Psoas muscle (tissue), 8 donors: ENCODE results near the gene HELZ2. TPM values are rescaled to one million over a fixed set of nuclear protein-coding genes. Genes with fewer than 3 reads are reported as not detected.

ENCODE experiments used
- ATAC-seq, 4 donors: fragments of 200-7000 bp; cut with Tn5 transposase; one replicate each; pipeline ENCODE4 v1.9.1; 2020; ENCODE audit warnings: moderate library complexity in 3 of 4, mild to moderate bottlenecking in 2 of 4
- DNase-seq, 2 donors: peaks; one replicate each; pipeline ENCODE4 v3.0.0-alpha.2; 2020
- H3K27ac ChIP-seq: fragments of 200-600 bp; one replicate; pipeline ENCODE4 v1.8.0; 2022
- H3K27me3 ChIP-seq, 3 donors: fragments of 200-600 bp in 1 of 3; one replicate each; pipeline versions ENCODE4 v1.6.1 to v1.8.0; 2013 to 2022; ENCODE audit warnings: low read length in 2 of 3, mild to moderate bottlenecking in 2 of 3, moderate library complexity in 1 of 3; ENCODE audit not compliant: insufficient read depth in 3 of 3
- H3K36me3 ChIP-seq, 2 donors: fragments of 200-600 bp in 1 of 2; one replicate each; pipeline versions ENCODE4 v1.6.1 to v1.8.0; 2013 to 2022; ENCODE audit warnings: low read depth in 1 of 2, mild to moderate bottlenecking in 1 of 2, moderate library complexity in 1 of 2; ENCODE audit not compliant: insufficient read depth in 1 of 2
- H3K4me1 ChIP-seq: fragments of 200-600 bp; one replicate; pipeline ENCODE4 v1.8.0; 2022
- H3K4me3 ChIP-seq: fragments of 200-600 bp; one replicate; pipeline ENCODE4 v1.8.0; 2022; ENCODE audit warnings: mild to moderate bottlenecking
- H3K9me3 ChIP-seq: fragments of 200-600 bp; one replicate; pipeline ENCODE4 v1.8.0; 2022
- CTCF ChIP-seq: fragments of 200-600 bp; IDR thresholded peaks from one replicate; pipeline ENCODE4 v1.8.0; 2022; ENCODE audit warnings: antibody characterized with exemption
- WGBS, 3 donors: extraction: QIAGEN DNeasy Blood & Tissue Kit; methylation state at CpG; one replicate each; pipeline versions ENCODE4 v1.1.6 to v1.1.7; 2013; 5-methylcytosine and 5-hydroxymethylcytosine counted together
- intact Hi-C, 2 donors: fragments of 100-400 bp; cut with DNase I; formaldehyde crosslinking; loops; one replicate each; pipeline versions ENCODE4 v1.11.0 to v1.14.2; 2022
- polyA plus RNA-seq, 3 donors: library from polyadenylated mRNA; stranded (reverse); fragments of 200-250 nt; gene quantifications; one replicate each; pipeline ENCODE4 v1.2.3, GENCODE V29; 2013
- total RNA-seq, 4 donors: library from RNA; stranded (reverse); fragmentation: NEBNext Ultra II Directional in 2 of 4; extraction: Animal tissue kit (Norgen Biotek cat#: 25700) in 2 of 4; gene quantifications; one replicate each; pipeline versions ENCODE4 v1.2.1 to v1.2.4, GENCODE V29; 2021 to 2023
- donor health status: healthy with polysubstance abuse.
- donor health status: DM: no; HTN: no; CAD: no; lungs with moderate emphysema.
- donor health status: Bipolar disorder and iron deficiency.
- donor health status: healthy.
- donor health status: DM: yes; HTN: yes; CAD: no.
- donor health status: DM: no; HTN: no; CAD: no.
- donor health status: DM: no; HTN: no; CAD: no.
- donor health status: DM: yes; HTN: yes; CAD: no.

The HELZ2 gene
- total and polyA plus RNA-seq, 7 donors = 0.82 to 8.0 (median 3.5) TPM

- 85 to 94% (median 87%) methylated on average over 7 of the region's 7 CpGs for WGBS, 3 donors
- no peak for DNase-seq
- no peak for ATAC-seq
- H3K27ac ChIP-seq = no peak overlapping the region
- intact Hi-C loops = no loop called here
- no peak for TF ChIP-seq CTCF
- peaks cover 5% of the 10 kb centered on the region for H3K4me1 ChIP-seq
- H3K9me3 ChIP-seq = no peaks in the 10 kb centered on the region
- H3K36me3 ChIP-seq = no peaks in the 10 kb centered on the region
- H3K27me3 ChIP-seq = peaks cover 0 to 25% (median 5%) of the 10 kb centered on the region in 3 donors
- no peak overlapping the region for H3K4me3 ChIP-seq
Observed at GRCh38 chr20:63576311-63576710, 2.3 kb upstream of the HELZ2 start.

- ATAC-seq (peak in 2 of 4 donors; percentile 1 to 2), DNase-seq (peak in 1 of 2 donors; percentile 58)
- 67 to 73% (median 69%) methylated on average over 28 of the region's 28 CpGs for WGBS, 3 donors
- intact Hi-C loops = no loop called here
- H3K36me3 ChIP-seq = no peaks in the 10 kb centered on the region
- no peak for TF ChIP-seq CTCF
- H3K4me1 ChIP-seq = peaks cover 5% of the 10 kb centered on the region
- no peak overlapping the region for H3K27ac ChIP-seq
- H3K9me3 ChIP-seq = no peaks in the 10 kb centered on the region
- H3K4me3 ChIP-seq = no peak overlapping the region
- peaks cover 0 to 25% (median 5%) of the 10 kb centered on the region in 3 donors for H3K27me3 ChIP-seq
Observed at GRCh38 chr20:63574829-63575743, 1.0 kb upstream of the HELZ2 start.

GRCh38 chr20:63573647-63574131 is 350 bp downstream of the HELZ2 start:
- intact Hi-C loops = no loop called here
- ATAC-seq = peak in 2 of 4 donors; percentile 7 to 12
- no peak for DNase-seq
- TF ChIP-seq CTCF = no peak
- H3K9me3 ChIP-seq = no peaks in the 10 kb centered on the region
- H3K4me1 ChIP-seq = peaks cover 5% of the 10 kb centered on the region
- 4 to 6% (median 4%) methylated on average over 10 to 24 of the region's 24 CpGs for WGBS, 3 donors
- no peaks in the 10 kb centered on the region for H3K36me3 ChIP-seq
- H3K4me3 ChIP-seq = peak overlapping the region; percentile 70
- peak overlapping the region; percentile 60 for H3K27ac ChIP-seq
- peaks cover 0 to 34% (median 5%) of the 10 kb centered on the region in 3 donors for H3K27me3 ChIP-seq

GRCh38 chr20:63572788-63573646 is 1.0 kb downstream of the HELZ2 start:
- ATAC-seq (no peak), DNase-seq (no peak)
- H3K9me3 ChIP-seq = no peaks in the 10 kb centered on the region
- H3K4me1 ChIP-seq = peaks cover 5% of the 10 kb centered on the region
- peak overlapping the region; percentile 60 for H3K27ac ChIP-seq
- intact Hi-C loops = no loop called here
- H3K36me3 ChIP-seq = no peaks in the 10 kb centered on the region
- TF ChIP-seq CTCF = no peak
- peaks cover 0 to 40% (median 5%) of the 10 kb centered on the region in 3 donors for H3K27me3 ChIP-seq
- WGBS, 3 donors = 87 to 90% (median 89%) methylated on average over 30 to 34 of the region's 34 CpGs
- peak overlapping the region; percentile 70 for H3K4me3 ChIP-seq
